Muscle of arm (tissue), 12 donors: ENCODE measurements around the gene MIA2. TPM values are rescaled to one million over a fixed set of nuclear protein-coding genes. Genes with fewer than 3 reads are reported as not detected.

Experiments
- DNase-seq: peaks from one replicate; pipeline ENCODE4 v3.0.0-alpha.2; 2013
- polyA plus RNA-seq, 12 donors: library from polyadenylated mRNA; unstranded; fragments of 120-200 nt; gene quantifications; one replicate each; pipeline ENCODE4 v1.2.1, GENCODE V29; 2013; ENCODE audit not compliant: insufficient read length in 12 of 12

MIA2 gene
- polyA plus RNA-seq, 12 donors = 15.8 to 31.4 (median 18.7) TPM; not detected in 1

- DNase-seq = no peak
Measured at GRCh38 chr14:39383026-39383660, 149.4 kb downstream of the MIA2 start.

GRCh38 chr14:39383741-39384140 is 150.0 kb downstream of the MIA2 start:
- DNase-seq = no peak

DNA sequence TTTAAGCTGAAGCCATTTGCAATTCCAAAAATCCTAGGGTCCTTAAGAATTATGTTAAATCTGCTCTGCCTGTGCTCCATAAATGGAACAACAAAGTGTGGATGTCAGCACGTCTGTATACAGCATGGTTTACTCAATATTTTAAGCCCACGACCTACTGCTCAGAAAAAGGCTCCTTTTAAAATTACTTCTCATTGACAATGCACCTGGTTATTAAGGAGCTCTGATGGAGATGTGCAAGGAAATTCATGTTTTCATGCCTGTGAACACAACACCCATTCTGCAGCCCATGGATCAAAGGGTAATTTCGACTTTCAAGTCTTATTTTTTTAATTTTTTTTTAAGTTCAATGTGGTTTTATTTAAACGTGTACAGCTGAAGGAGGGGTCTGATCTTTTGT is 150.5 kb downstream of the MIA2 start:
- DNase-seq = no peak

GRCh38 chr14:39393289-39393688 is 159.6 kb downstream of the MIA2 start:
- no peak for DNase-seq

DNA sequence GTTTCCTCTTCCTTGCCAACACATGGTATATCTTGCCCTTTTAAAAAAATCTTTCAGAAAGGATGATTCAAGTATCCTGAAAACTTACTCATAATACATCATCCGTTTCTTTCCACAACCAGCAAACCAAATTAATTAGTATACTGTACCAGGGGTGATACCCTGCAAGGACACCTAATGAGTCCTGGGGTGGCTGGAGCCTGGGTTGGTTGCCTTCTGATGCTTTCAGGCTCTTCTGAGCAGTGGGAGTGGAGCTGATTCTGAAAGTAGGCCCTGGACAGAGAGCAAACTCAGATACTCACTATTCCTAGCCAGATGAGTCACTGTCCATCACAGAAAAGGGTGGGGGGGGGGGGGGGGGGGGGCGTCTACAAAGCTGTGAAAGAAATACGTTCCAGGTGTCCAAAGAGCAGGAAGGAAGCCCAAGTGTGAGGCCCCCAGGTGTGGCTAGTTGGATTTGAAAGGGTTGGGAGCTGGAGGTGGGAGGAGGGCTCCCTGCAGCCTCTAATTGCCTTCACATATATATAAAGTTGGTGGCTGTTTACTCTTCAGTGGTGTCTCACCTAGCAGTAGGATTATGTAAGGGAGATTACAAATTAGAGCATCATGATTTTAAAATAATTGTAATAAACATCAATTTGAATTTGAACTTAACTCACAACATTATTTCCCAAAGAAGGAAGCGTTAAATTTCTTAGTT is 162.0 kb downstream of the MIA2 start:
- DNase-seq = no peak

- no peak for DNase-seq
Measured at GRCh38 chr14:39396448-39396847, 162.7 kb downstream of the MIA2 start.

DNA sequence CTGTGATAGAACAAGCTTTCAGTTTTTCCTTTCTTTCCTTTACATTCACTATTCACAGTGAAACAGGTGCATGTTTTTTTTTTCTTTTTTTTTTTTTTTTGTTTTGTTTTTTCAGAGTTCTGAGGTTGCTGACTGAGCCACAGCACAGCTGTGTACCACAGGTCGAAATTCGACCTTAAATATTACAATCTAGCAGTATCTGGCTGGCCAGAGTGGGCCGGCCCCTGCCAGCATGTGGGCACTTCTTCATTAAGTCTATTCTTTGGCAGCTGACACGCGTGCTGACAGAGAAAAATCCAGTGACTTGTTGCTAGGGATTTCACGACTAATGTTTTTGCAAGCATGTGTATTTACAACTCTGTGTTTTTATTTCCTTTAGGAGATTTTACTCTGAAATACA is 164.7 kb downstream of the MIA2 start:
- DNase-seq = no peak

DNA sequence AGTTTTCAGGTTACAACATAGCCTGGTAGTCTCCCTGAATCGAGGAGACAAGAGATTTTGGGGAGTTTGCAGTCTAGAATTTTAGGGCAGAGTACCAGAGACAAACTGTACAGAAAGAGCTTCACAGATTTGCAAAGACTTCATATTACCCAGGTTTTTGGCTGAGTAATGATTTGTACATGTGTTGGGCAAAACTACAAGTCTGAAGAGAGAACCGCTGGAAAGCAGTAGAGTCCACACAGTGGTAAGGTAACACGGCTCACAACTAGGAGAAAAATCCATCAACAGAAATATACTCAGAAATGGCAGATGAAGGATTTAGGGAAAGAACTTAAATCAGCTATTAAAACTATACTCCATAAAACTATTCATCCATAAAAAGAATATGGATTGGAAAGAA is 172.8 kb downstream of the MIA2 start:
- DNase-seq = no peak

DNA sequence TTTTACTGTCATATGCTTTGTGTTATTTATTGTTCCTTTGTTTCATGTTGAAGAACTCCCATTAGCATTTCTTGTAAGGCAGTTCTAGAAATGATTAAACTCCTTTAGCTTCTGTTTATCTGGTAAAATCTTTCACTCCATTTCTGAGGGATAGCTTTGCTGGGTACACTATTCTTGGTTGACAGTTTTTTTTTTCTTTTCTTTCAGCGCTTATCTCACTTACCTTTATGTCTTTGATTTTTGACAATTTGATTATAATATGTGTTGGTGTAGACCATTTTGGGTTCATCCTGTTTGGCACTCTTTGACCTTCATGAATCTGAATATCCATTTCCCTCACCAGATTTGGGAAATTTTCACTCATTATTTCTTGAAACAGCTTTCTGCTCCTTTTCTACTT is 182.4 kb downstream of the MIA2 start:
- DNase-seq = no peak

GRCh38 chr14:39417014-39417413 is 183.3 kb downstream of the MIA2 start:
- no peak for DNase-seq

DNA sequence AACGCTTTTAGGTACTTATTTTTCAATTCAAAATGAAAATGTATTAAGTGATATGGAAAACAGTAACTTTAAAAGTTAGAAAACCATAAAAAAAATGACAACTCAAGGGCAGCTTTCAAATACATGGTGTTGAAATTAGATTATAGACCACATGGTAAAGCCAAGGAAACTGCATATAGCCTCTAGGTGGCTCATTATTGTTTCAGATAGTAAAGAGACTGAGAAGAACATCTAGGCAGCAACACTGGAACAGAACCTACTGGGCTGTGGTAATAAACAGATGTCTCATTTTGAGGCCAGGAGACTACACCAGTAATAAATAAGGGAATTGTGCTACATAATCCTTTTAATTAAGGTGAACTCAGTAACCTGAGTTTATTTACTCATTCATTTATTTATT is 185.6 kb downstream of the MIA2 start:
- DNase-seq = no peak

GRCh38 chr14:39422243-39422642 is 188.5 kb downstream of the MIA2 start:
- no peak for DNase-seq

DNA sequence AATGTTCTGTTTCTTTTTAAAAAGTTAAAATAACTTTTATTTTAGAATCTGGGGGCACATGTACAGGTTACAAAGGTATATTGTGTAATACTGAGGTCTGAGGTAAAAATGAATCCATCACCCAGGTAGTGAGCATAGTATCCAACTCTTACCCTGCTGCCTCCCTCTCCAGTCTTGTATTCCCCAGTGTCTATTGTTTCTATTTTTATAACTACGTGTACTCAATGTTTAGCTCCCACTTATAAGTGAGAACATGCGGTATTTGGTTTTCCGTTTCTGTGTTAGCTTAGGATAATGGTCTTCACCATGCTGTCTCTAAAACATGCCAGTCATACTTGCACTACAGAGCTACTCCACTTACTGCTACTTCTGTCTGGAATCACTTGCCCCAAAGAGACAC is 190.1 kb downstream of the MIA2 start:
- DNase-seq = no peak

GRCh38 chr14:39425947-39426346 is 192.2 kb downstream of the MIA2 start:
- no peak for DNase-seq

GRCh38 chr14:39426605-39427004 is 192.9 kb downstream of the MIA2 start:
- DNase-seq = no peak

- no peak for DNase-seq
Measured at GRCh38 chr14:39428118-39428517, 194.4 kb downstream of the MIA2 start.

DNA sequence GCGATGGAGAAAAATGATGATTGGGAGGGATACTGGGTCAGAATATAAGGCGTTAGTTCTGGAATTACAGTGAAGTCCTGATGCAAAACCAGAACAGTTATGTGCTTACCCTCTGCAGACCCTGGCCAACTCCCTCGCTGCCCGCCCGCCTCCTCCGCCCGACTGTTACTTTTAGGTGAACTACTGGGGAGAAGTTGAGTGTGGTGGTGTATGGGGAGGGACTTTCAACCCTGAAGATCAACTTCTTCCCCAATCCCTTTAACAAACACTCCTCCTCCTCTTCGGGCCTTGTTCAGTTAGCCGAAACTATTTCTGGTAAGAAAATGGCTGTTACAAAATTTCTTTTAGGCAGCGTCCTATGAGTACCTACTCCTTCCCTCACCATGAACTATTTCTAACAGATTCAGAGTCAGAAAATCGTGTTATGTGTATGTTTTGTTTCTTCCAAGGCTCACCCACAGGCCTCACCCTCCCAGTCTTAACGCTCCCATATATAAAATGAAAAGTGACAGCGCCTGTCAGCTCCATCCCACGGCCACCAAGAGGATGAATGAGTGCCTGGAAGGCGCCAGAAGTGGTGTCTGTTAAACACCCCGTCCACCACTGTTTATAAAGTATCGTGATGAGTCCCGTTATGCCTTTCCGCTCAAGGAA is 197.2 kb downstream of the MIA2 start:
- no peak for DNase-seq

DNA sequence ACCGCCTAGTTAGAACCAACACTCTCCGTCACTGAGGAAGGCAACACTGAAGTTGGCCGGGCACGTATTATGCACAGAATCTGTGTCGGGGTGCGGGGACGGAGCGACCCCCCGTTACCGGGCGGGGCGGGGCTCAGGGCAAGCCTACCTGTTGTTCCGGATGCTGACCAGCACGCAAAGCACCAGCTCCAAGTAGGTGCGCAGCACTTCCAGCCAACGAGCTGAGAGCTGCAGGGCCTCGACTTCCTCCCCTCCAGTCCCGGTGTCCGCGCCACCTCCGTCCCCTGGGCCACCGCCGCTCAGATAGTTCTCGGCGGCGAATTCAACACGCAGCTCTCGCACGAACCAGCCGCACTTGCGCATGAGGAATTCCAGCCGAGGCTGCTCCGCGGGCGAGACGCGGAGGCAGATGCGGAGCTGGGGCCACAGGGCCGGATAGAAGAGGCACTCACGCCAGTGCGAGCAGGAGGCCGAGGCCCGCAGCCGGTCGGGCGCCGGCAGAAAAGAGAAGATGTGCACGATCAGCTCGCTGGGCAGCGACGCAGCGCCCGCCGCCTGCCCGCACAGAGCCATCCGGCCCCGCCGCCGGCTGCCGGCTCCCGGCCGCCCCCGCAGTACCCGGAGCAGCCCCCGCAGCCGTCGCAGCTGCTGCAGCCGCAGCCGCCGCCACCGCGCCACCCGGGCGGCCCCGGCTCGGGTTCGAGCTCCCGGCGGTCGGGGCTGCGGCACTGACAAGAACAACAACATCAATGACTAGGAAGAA is 197.9 kb downstream of the MIA2 start:
- DNase-seq = peak; percentile 35

- DNase-seq = peak; percentile 98
Measured at GRCh38 chr14:39432179-39432618, 198.5 kb downstream of the MIA2 start, which contains the start of gene FBXO33. FBXO33 (minus strand) TSS chr14:39432433; CDS start chr14:39432162, 271 bp downstream.

DNA sequence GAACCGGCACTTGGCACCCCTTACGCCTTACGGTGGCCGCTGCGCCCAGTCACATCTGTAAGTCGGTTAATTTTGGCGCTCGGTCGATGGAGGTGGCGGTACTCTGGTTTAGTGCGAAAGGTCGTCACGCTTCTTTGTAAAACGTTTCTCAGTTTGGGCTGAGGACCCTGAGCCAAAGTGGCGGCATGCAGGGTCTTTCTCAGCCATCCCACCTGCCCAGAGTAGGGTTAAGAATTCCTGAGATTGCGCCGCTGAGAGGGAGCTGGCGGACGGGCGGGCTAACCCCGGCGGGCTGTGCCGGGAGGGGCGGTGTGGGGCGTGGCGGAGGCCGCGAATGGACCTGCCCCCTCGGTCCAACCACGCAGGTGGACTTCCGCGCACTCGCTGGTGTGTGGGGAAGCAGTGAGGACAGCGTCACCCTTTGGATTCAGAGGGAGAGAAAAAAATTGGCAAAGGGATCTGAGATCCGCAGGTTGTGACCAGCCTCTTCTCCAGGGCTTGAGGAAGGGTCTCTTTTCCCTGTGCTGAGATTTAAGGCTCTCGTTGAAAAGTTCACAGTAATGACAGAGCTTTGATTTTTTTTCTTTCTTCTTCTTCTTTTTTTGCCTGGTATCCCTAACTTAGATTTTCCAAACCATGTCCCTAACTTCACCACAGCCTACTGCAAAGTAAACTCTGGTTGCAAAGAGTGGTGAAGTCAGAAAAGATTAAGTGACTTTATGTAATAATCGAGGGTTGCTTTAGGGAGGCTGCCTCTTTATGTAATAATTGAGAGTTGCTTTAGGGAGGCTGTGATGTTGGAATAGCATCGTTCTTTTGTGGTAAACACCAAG is 199.1 kb downstream of the MIA2 start:
- DNase-seq = no peak

- DNase-seq = no peak
Measured at GRCh38 chr14:39433452-39433813, 199.7 kb downstream of the MIA2 start.
